GM23338 (cell line): ENCODE results near the gene SLC35F2.

Experiments
- CREB1 ChIP-seq: fragments of 250-450 bp; sonication (Bioruptor Pico); IDR thresholded peaks from 2 replicates; pipeline ENCODE4 v1.5.0; 2020; ENCODE audit warnings: low read depth, mild to moderate bottlenecking, moderate library complexity
- CTCF ChIP-seq, 2 experiments: fragments of 200-600 bp in 1 of 2; sonication (generic) in 1 of 2; conservative IDR thresholded peaks; 2 replicates each; pipeline versions ENCODE4 v1.5.1 to v1.6.1; 2016 to 2017; ENCODE audit warnings: antibody characterized with exemption in 2 of 2, low read depth in 2 of 2, mild to moderate bottlenecking in 2 of 2, moderate library complexity in 1 of 2
- EZH2 ChIP-seq: fragments of 200-600 bp; sonication (generic); IDR thresholded peaks from one replicate; pipeline ENCODE4 v1.8.0; 2017; ENCODE audit warnings: antibody characterized with exemption, mild to moderate bottlenecking, low read depth; ENCODE audit not compliant: unreplicated experiment
- EZH2phosphoT487 ChIP-seq: fragments of 200-600 bp; sonication (generic); IDR thresholded peaks from one replicate; pipeline ENCODE4 v1.8.1; 2018; ENCODE audit warnings: antibody characterized with exemption; ENCODE audit not compliant: unreplicated experiment
- POLR2AphosphoS5 ChIP-seq: IDR thresholded peaks from 2 replicates; pipeline ENCODE4 v1.6.1; 2016; ENCODE audit warnings: antibody characterized with exemption, low read depth
- REST ChIP-seq: IDR thresholded peaks from one replicate; pipeline ENCODE4 v1.6.1; 2018; ENCODE audit warnings: antibody characterized with exemption; ENCODE audit not compliant: unreplicated experiment
- ZNF114 ChIP-seq: fragments of 250-450 bp; sonication (Bioruptor Pico); IDR thresholded peaks from 2 replicates; pipeline ENCODE4 v1.5.0; 2020; ENCODE audit warnings: mild to moderate bottlenecking, moderate library complexity
- ZNF331 ChIP-seq: fragments of 250-450 bp; sonication (Bioruptor Pico); IDR thresholded peaks from 2 replicates; pipeline ENCODE4 v1.5.0; 2020; ENCODE audit warnings: low read depth, mild to moderate bottlenecking, moderate library complexity

- TF ChIP-seq EZH2phosphoT487 (no peak), CTCF (conservative IDR thresholded peaks at IDR 0.05; ENCODE audit: low read depth in 2 of 2) (no peak), POLR2AphosphoS5 (no peak), CREB1 (no peak), ZNF331 (CRISPR knock-in tag) (no peak), REST (no peak), EZH2 (no peak), ZNF114 (CRISPR knock-in tag) (no peak)
Measured at GRCh38 chr11:107776062-107776461, 82.5 kb downstream of the SLC35F2 start.
